ENCODE measurements around the gene HECTD3.
A peak's percentile ranks its signal among the peaks of the same experiment; 100 is the strongest.

Gene HECTD3

GRCh38 chr1:45010855-45011811 lies at the start of gene HECTD3:
Gene HECTD3, minus strand, starts transcription at chr1:45011324. Its CDS starts 67 bp downstream, at chr1:45011257.
- DNase-seq = peak; percentile 93

GRCh38 chr1:45059829-45060228 lies 48.7 kb upstream of the HECTD3 start:
- DNase-seq = no peak

GRCh38 chr1:45057542-45057941 lies 46.4 kb upstream of the HECTD3 start:
- DNase-seq = no peak

- DNase-seq = peak; percentile 11
Observed at GRCh38 chr1:45051005-45051772, 40.1 kb upstream of the HECTD3 start.

GRCh38 chr1:45047032-45047431 lies 35.9 kb upstream of the HECTD3 start:
- DNase-seq = no peak

- DNase-seq = no peak
Observed at GRCh38 chr1:45044916-45045315, 33.8 kb upstream of the HECTD3 start.

GRCh38 chr1:45043094-45043493 lies 32.0 kb upstream of the HECTD3 start:
- DNase-seq = no peak

- no peak for DNase-seq
Observed at GRCh38 chr1:45040297-45040696, 29.2 kb upstream of the HECTD3 start.

- no peak for DNase-seq
Observed at GRCh38 chr1:45038661-45039364, 27.7 kb upstream of the HECTD3 start.

- DNase-seq = no peak
Observed at GRCh38 chr1:45038240-45038639, 27.1 kb upstream of the HECTD3 start.

- DNase-seq = no peak
Observed at GRCh38 chr1:45037456-45037855, 26.3 kb upstream of the HECTD3 start.

- DNase-seq = no peak
Observed at GRCh38 chr1:45035631-45036301, 24.6 kb upstream of the HECTD3 start.

- DNase-seq = peak; percentile 34
Observed at GRCh38 chr1:45033356-45033755, 22.2 kb upstream of the HECTD3 start.

- no peak for DNase-seq
Observed at GRCh38 chr1:45032837-45033236, 21.7 kb upstream of the HECTD3 start.

- DNase-seq = no peak
Observed at GRCh38 chr1:45026446-45026845, 15.3 kb upstream of the HECTD3 start.

GRCh38 chr1:45023663-45024062 lies 12.5 kb upstream of the HECTD3 start:
- no peak for DNase-seq

GRCh38 chr1:45018599-45019230 lies 7.6 kb upstream of the HECTD3 start:
- peak; percentile 86 for DNase-seq

- DNase-seq = no peak
Observed at GRCh38 chr1:45016767-45017166, 5.6 kb upstream of the HECTD3 start.

- no peak for DNase-seq
Observed at GRCh38 chr1:45016090-45016697, 5.1 kb upstream of the HECTD3 start.

- no peak for DNase-seq
Observed at GRCh38 chr1:45015683-45016082, 4.6 kb upstream of the HECTD3 start.

- peak; percentile 79 for DNase-seq
Observed at GRCh38 chr1:45014321-45015028, 3.4 kb upstream of the HECTD3 start.

Data from RPMI8226 (cell line).